SK-N-SH (cell line): Measurements from ENCODE around the gene MYOM1. TPM values are rescaled to one million over a fixed set of nuclear protein-coding genes. Genes with fewer than 3 reads are reported as not detected.

ENCODE experiments used
- CTCF ChIA-PET: fragments of 300-600, 350-600 bp; formaldehyde crosslinking; extraction: SDS; loops from one replicate; lab custom pipeline; 2021; lab: Yijun Ruan, JAX
- POLR2A ChIA-PET: fragments of 350-600 bp; sonication (Branson Sonifier 250); formaldehyde crosslinking; extraction: SDS; loops from one replicate; lab custom pipeline; 2020; ENCODE audit warnings: antibody characterized with exemption, inconsistent platforms; lab: Yijun Ruan, JAX
- DNase-seq: peaks from one replicate; pipeline ENCODE4 v3.0.0; 2012
- H2AFZ ChIP-seq: fragments of 200-600 bp; sonication (generic); 2 replicates; pipeline ENCODE4 v1.8.1; 2016; ENCODE audit warnings: antibody characterized with exemption, mild to moderate bottlenecking, low read depth
- H3F3A ChIP-seq: fragments of 200-600 bp; sonication (generic); replicated peaks from 2 replicates; pipeline ENCODE3; 2016; ENCODE audit warnings: antibody characterized with exemption, mild to moderate bottlenecking; ENCODE audit not compliant: insufficient read depth
- H3K27ac ChIP-seq, 2 experiments: fragments of 200-500 bp in 1 of 2; fragments of 200-600 bp in 1 of 2; sonication (Bioruptor generic) in 1 of 2; sonication (generic), shearing (Covaris generic) in 1 of 2; 2 replicates each; pipeline versions ENCODE4 v1.5.1 to v1.6.1; 2014 to 2016; ENCODE audit warnings: low read depth in 2 of 2, inconsistent platforms in 1 of 2, low read length in 1 of 2, mild to moderate bottlenecking in 1 of 2, mixed read lengths in 1 of 2
- H3K27me3 ChIP-seq: fragments of 200-600 bp; sonication (generic), shearing (Covaris generic); 2 replicates; pipeline ENCODE4 v1.6.1; 2016; ENCODE audit warnings: mixed run types; ENCODE audit not compliant: insufficient read depth
- H3K36me3 ChIP-seq, 2 experiments: fragments of 200-500 bp in 1 of 2; fragments of 200-600 bp in 1 of 2; sonication (Bioruptor generic) in 1 of 2; sonication (generic) in 1 of 2; replicated peaks in 1 of 2; 2 replicates each; pipeline versions ENCODE3 to v1.5.1; 2014 to 2016; ENCODE audit warnings: low read length in 1 of 2, mild to moderate bottlenecking in 1 of 2; ENCODE audit not compliant: insufficient read depth in 2 of 2, control insufficient read depth in 1 of 2
- H3K4me1 ChIP-seq, 2 experiments: fragments of 200-500 bp in 1 of 2; fragments of 200-600 bp in 1 of 2; sonication (Bioruptor generic) in 1 of 2; sonication (generic), shearing (Covaris generic) in 1 of 2; 2 replicates each; pipeline versions ENCODE4 v1.5.1 to v1.6.1; 2014 to 2016; ENCODE audit warnings: low read depth in 1 of 2, low read length in 1 of 2, mixed run types in 1 of 2; ENCODE audit not compliant: insufficient read depth in 2 of 2, control insufficient read depth in 1 of 2
- H3K4me2 ChIP-seq: fragments of 200-600 bp; sonication (generic), shearing (Covaris generic); 2 replicates; pipeline ENCODE4 v1.6.1; 2017; ENCODE audit warnings: mixed run types
- H3K4me3 ChIP-seq, 2 experiments: fragments of 200-500 bp in 1 of 2; fragments of 200-600 bp in 1 of 2; sonication (Bioruptor generic) in 1 of 2; sonication (generic), shearing (Covaris generic) in 1 of 2; 2 replicates each; pipeline versions ENCODE4 v1.5.1 to v1.8.1; 2014 to 2016; ENCODE audit warnings: low read depth in 2 of 2, inconsistent platforms in 1 of 2, low read length in 1 of 2, mild to moderate bottlenecking in 1 of 2, mixed read lengths in 1 of 2, moderate library complexity in 1 of 2
- H3K79me2 ChIP-seq: fragments of 200-600 bp; sonication (generic); 2 replicates; pipeline ENCODE4 v1.8.1; 2017; ENCODE audit warnings: mild to moderate bottlenecking; ENCODE audit not compliant: insufficient read depth
- H3K9ac ChIP-seq: fragments of 200-600 bp; sonication (generic); 2 replicates; pipeline ENCODE4 v1.6.1; 2017; ENCODE audit warnings: mixed run types
- H3K9me2 ChIP-seq: fragments of 200-600 bp; sonication (generic); 2 replicates; pipeline ENCODE4 v1.6.1; 2017; ENCODE audit warnings: mixed run types
- H3K9me3 ChIP-seq: fragments of 200-600 bp; sonication (generic); 2 replicates; pipeline ENCODE4 v1.6.1; 2017; ENCODE audit warnings: mixed run types, mild to moderate bottlenecking, moderate library complexity
- H4K20me1 ChIP-seq: fragments of 200-600 bp; sonication (generic); 2 replicates; pipeline ENCODE4 v1.6.1; 2017; ENCODE audit warnings: mild to moderate bottlenecking, mixed run types; ENCODE audit not compliant: insufficient read depth
- CHD2 ChIP-seq: fragments of 150-350 bp; IDR thresholded peaks from 2 replicates; pipeline ENCODE4 v1.6.1; 2018; ENCODE audit warnings: low read length; ENCODE audit not compliant: partially characterized antibody
- EP300 ChIP-seq, 2 experiments: IDR thresholded peaks; 2 replicates each; pipeline versions ENCODE4 v1.4.0 to v1.6.1; 2012; ENCODE audit warnings: borderline replicate concordance in 1 of 2, low read depth in 1 of 2, low read length in 1 of 2
- EZH2phosphoT487 ChIP-seq: fragments of 200-600 bp; sonication (generic); IDR thresholded peaks from 2 replicates; pipeline ENCODE4 v1.6.1; 2017; ENCODE audit warnings: low read depth, mixed run types, mild to moderate bottlenecking, antibody characterized with exemption, moderate library complexity, borderline replicate concordance
- FOXJ3 ChIP-seq: sonication (generic); formaldehyde crosslinking; IDR thresholded peaks from 2 replicates; pipeline ENCODE4 v1.5.1; 2020; ENCODE audit warnings: mild to moderate bottlenecking, missing genetic modification reagents
- FOXM1 ChIP-seq: IDR thresholded peaks from 2 replicates; pipeline ENCODE4 v1.4.0; 2012; ENCODE audit warnings: low read depth, mild to moderate bottlenecking
- GABPA ChIP-seq: IDR thresholded peaks from 2 replicates; pipeline ENCODE4 v1.4.0; 2012; ENCODE audit warnings: low read depth, mild to moderate bottlenecking
- GATA2 ChIP-seq: sonication (generic); formaldehyde crosslinking; IDR thresholded peaks from 2 replicates; pipeline ENCODE4 v1.5.0; 2020; ENCODE audit warnings: mild to moderate bottlenecking, missing genetic modification reagents
- IRF3 ChIP-seq: fragments of 150-350 bp; IDR thresholded peaks from 2 replicates; pipeline ENCODE4 v1.6.1; 2016; ENCODE audit warnings: mild to moderate bottlenecking, low read depth, low read length
- MEF2A ChIP-seq: IDR thresholded peaks from 2 replicates; pipeline ENCODE4 v1.4.0; 2012; ENCODE audit warnings: low read depth, borderline replicate concordance
- NFIC ChIP-seq: IDR thresholded peaks from 2 replicates; pipeline ENCODE4 v1.4.0; 2012; ENCODE audit warnings: borderline replicate concordance
- PBX3 ChIP-seq: IDR thresholded peaks from 2 replicates; pipeline ENCODE4; 2012
- POLR2AphosphoS5 ChIP-seq: IDR thresholded peaks from 2 replicates; pipeline ENCODE4 v1.6.1; 2012; ENCODE audit warnings: low read depth, low read length
- REST ChIP-seq: IDR thresholded peaks from 2 replicates; pipeline ENCODE4 v1.6.1; 2012; ENCODE audit warnings: mild to moderate bottlenecking, low read depth, low read length, moderate library complexity
- RFX5 ChIP-seq: IDR thresholded peaks from 2 replicates; pipeline ENCODE4 v1.6.1; 2012; ENCODE audit warnings: mild to moderate bottlenecking, improper control_type of control experiment, low read length
- RXRA ChIP-seq: IDR thresholded peaks from 2 replicates; pipeline ENCODE4 v1.4.0; 2012; ENCODE audit warnings: low read depth, mild to moderate bottlenecking, borderline replicate concordance
- SMC3 ChIP-seq: IDR thresholded peaks from 2 replicates; pipeline ENCODE4 v1.6.1; 2012; ENCODE audit warnings: low read depth, low read length, improper control_type of control experiment
- TAF1 ChIP-seq: IDR thresholded peaks from 2 replicates; pipeline ENCODE4 v1.6.1; 2012; ENCODE audit warnings: low read depth, mild to moderate bottlenecking, low read length, moderate library complexity, borderline replicate concordance
- TEAD4 ChIP-seq: IDR thresholded peaks from 2 replicates; pipeline ENCODE4 v1.4.0; 2012; ENCODE audit warnings: mild to moderate bottlenecking, borderline replicate concordance; ENCODE audit not compliant: insufficient read depth
- USF1 ChIP-seq: IDR thresholded peaks from 2 replicates; pipeline ENCODE4 v1.4.0; 2012; ENCODE audit warnings: low read depth, borderline replicate concordance
- USF2 ChIP-seq: fragments of 150-350 bp; IDR thresholded peaks from 2 replicates; pipeline ENCODE4 v1.6.1; 2017; ENCODE audit warnings: antibody characterized with exemption, low read length, low read depth, borderline replicate concordance
- YY1 ChIP-seq: IDR thresholded peaks from 2 replicates; pipeline ENCODE4 v1.4.0; 2012; ENCODE audit warnings: low read depth, mild to moderate bottlenecking
- WGBS: methylation state at CpG from one replicate; pipeline ENCODE4 v1.1.6; 2017; ENCODE audit warnings: low lambda C conversion rate; 5-methylcytosine and 5-hydroxymethylcytosine counted together
- polyA plus RNA-seq, 3 experiments: library from polyadenylated mRNA; depleted of rRNA; stranded (reverse); fragments of >200 nt; gene quantifications; 2 replicates each; pipeline ENCODE4 v1.2.3, GENCODE V29; 2012

MYOM1 gene
- polyA plus RNA-seq, 1 of the 3 experiments (the other 2 are of a cell fraction), result 0.07 TPM

GRCh38 chr18:3163968-3164367 lies 55.8 kb downstream of the MYOM1 start:
- Histone ChIP-seq H3K27me3 (no peaks in the 10 kb centered on the region), H3K9me3 (no peaks in the 10 kb centered on the region), H3K4me2 (no peak overlapping the region), H4K20me1 (no peaks in the 10 kb centered on the region), H3K4me3 (no peak overlapping the region), H3F3A (no peaks in the 10 kb centered on the region), H2AFZ (no peak overlapping the region), H3K79me2 (no peaks in the 10 kb centered on the region), H3K4me1 (no peaks in the 10 kb centered on the region), H3K9ac (no peak overlapping the region), H3K36me3 (no peaks in the 10 kb centered on the region), H3K9me2 (no peaks in the 10 kb centered on the region), H3K27ac (no peak overlapping the region)
- no peak for DNase-seq
- TF ChIP-seq NFIC, result no peak
- TF ChIP-seq PBX3, result no peak
- CTCF ChIA-PET, result interaction anchor here (1.5 kb wide), 1 partner anchor 12 kb away, joined by 8 read pairs; no protein-coding TSS in a partner anchor
- POLR2A ChIA-PET, result no interaction called here
- WGBS, result 97% methylated on average over 5 of the region's 5 CpGs

GRCh38 chr18:3162181-3162580 lies 57.6 kb downstream of the MYOM1 start:
- Histone ChIP-seq H3K9me2 (no peaks in the 10 kb centered on the region), H3K79me2 (no peaks in the 10 kb centered on the region), H3K4me1 (no peaks in the 10 kb centered on the region), H3K4me3 (no peak overlapping the region), H3K4me2 (no peak overlapping the region), H3K27me3 (no peaks in the 10 kb centered on the region), H3K36me3 (no peaks in the 10 kb centered on the region), H3K9me3 (no peaks in the 10 kb centered on the region), H2AFZ (no peak overlapping the region), H3K27ac (no peak overlapping the region), H3F3A (no peaks in the 10 kb centered on the region), H3K9ac (no peak overlapping the region), H4K20me1 (no peaks in the 10 kb centered on the region)
- no peak for DNase-seq
- ChIA-PET POLR2A (no interaction called here), CTCF (interaction anchor here (0.8 to 2.3 kb wide), 3 partner anchors 11 to 33 kb away, joined by 3 to 12 read pairs (median 3); no protein-coding TSS in a partner anchor)
- TF ChIP-seq TEAD4, result no peak
- no peak for TF ChIP-seq SMC3
- no peak for TF ChIP-seq NFIC
- TF ChIP-seq TAF1, result no peak
- TF ChIP-seq GABPA, result no peak
- no peak for TF ChIP-seq FOXJ3 (CRISPR knock-in tag)
- TF ChIP-seq USF1, result no peak
- TF ChIP-seq RFX5, result no peak
- no peak for TF ChIP-seq EP300 (IDR thresholded peaks at IDR 0.05; ENCODE audit: borderline replicate concordance in 1 of 2, low read depth in 1 of 2, low read length in 1 of 2)
- TF ChIP-seq CHD2, result no peak
- no peak for TF ChIP-seq MEF2A
- TF ChIP-seq REST, result no peak
- TF ChIP-seq YY1, result no peak
- no peak for TF ChIP-seq FOXM1
- TF ChIP-seq POLR2AphosphoS5, result no peak
- no peak for TF ChIP-seq EZH2phosphoT487
- TF ChIP-seq IRF3, result no peak
- no peak for TF ChIP-seq USF2
- no peak for TF ChIP-seq GATA2 (CRISPR knock-in tag)
- TF ChIP-seq RXRA, result no peak
- WGBS, result 84% methylated on average over 3 of the region's 3 CpGs
